AG09309 (cell line): ENCODE results near the gene ARHGAP23.
A peak's percentile ranks its signal among the peaks of the same experiment; 100 is the strongest.
"Not testable (repeated sequence)": the region's sequence is repeated elsewhere in the genome, so short reads cannot be mapped to it uniquely, and the experiment has no call there.

ENCODE experiments used
- DNase-seq: peaks from one replicate; pipeline ENCODE4 v3.0.0-alpha.2; 2010; ENCODE audit warnings: low read depth
- H3K4me3 ChIP-seq: 2 replicates; pipeline ENCODE4 v1.5.1; 2011; ENCODE audit warnings: mild to moderate bottlenecking, low read depth, low read length, moderate library complexity; ENCODE audit not compliant: control insufficient read depth
- TF ChIP-seq, protein P1 (sequence below): IDR thresholded peaks from 2 replicates; pipeline ENCODE4 v1.5.1; 2011; ENCODE audit warnings: mild to moderate bottlenecking, low read depth, low read length, inconsistent platforms; ENCODE audit not compliant: insufficient read depth, control insufficient read depth; ENCODE audit errors: missing control alignments

The ARHGAP23 gene

DNA sequence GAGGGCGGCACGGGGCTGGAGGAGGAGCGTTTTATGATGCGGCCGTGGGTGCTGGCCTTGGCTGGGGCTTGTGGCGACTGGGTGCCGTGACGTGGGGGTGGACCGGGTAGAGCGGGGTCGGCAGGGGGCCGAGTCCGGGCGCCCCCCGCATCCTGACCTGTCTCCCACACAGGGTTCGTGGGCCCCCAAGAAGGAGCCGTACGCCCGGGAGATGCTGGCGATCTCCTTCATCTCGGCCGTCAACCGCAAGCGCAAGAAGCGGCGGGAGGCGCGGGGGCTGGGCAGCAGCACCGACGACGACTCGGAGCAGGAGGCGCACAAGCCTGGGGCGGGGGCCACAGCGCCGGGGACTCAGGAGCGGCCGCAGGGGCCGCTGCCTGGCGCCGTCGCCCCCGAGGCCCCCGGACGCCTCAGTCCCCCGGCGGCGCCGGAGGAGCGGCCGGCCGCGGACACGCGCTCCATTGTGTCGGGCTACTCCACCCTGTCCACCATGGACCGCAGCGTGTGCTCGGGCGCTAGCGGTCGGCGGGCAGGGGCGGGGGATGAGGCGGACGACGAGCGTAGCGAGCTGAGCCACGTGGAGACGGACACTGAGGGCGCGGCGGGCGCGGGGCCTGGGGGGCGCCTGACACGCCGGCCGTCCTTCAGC, 81.6 kb downstream of the ARHGAP23 start:
- H3K4me3 ChIP-seq, result no peak overlapping the region
- DNase-seq, result no peak
- TF ChIP-seq, protein P1, sequence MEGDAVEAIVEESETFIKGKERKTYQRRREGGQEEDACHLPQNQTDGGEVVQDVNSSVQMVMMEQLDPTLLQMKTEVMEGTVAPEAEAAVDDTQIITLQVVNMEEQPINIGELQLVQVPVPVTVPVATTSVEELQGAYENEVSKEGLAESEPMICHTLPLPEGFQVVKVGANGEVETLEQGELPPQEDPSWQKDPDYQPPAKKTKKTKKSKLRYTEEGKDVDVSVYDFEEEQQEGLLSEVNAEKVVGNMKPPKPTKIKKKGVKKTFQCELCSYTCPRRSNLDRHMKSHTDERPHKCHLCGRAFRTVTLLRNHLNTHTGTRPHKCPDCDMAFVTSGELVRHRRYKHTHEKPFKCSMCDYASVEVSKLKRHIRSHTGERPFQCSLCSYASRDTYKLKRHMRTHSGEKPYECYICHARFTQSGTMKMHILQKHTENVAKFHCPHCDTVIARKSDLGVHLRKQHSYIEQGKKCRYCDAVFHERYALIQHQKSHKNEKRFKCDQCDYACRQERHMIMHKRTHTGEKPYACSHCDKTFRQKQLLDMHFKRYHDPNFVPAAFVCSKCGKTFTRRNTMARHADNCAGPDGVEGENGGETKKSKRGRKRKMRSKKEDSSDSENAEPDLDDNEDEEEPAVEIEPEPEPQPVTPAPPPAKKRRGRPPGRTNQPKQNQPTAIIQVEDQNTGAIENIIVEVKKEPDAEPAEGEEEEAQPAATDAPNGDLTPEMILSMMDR, result no peak

DNA sequence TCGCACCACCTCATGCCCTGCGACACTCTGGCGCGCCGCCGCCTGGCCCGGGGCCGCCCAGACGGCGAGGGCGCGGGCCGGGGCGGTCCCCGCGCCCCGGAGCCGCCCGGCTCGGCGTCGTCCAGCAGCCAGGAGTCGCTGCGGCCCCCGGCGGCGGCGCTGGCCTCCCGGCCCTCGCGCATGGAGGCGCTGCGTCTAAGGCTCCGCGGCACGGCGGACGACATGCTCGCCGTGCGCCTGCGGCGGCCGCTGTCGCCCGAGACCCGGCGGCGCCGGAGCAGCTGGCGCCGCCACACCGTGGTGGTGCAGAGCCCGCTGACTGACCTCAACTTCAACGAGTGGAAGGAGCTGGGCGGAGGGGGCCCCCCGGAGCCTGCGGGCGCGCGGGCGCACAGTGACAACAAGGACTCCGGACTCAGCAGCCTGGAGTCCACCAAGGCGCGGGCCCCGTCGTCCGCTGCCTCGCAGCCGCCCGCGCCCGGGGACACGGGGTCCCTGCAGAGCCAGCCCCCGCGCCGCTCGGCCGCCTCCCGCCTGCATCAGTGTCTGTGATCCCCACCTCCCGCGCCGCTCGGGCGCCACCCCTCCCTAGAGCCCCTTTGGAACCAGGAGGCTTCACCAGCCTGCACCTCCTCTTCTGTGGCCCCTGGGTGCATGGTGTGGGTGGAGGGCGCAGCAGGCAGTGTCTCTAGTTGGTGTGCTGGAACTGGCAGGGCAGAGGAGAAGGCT, 82.3 kb downstream of the ARHGAP23 start:
- TF ChIP-seq, protein P1, result no peak
- no peak overlapping the region for H3K4me3 ChIP-seq
- DNase-seq, result no peak

DNA sequence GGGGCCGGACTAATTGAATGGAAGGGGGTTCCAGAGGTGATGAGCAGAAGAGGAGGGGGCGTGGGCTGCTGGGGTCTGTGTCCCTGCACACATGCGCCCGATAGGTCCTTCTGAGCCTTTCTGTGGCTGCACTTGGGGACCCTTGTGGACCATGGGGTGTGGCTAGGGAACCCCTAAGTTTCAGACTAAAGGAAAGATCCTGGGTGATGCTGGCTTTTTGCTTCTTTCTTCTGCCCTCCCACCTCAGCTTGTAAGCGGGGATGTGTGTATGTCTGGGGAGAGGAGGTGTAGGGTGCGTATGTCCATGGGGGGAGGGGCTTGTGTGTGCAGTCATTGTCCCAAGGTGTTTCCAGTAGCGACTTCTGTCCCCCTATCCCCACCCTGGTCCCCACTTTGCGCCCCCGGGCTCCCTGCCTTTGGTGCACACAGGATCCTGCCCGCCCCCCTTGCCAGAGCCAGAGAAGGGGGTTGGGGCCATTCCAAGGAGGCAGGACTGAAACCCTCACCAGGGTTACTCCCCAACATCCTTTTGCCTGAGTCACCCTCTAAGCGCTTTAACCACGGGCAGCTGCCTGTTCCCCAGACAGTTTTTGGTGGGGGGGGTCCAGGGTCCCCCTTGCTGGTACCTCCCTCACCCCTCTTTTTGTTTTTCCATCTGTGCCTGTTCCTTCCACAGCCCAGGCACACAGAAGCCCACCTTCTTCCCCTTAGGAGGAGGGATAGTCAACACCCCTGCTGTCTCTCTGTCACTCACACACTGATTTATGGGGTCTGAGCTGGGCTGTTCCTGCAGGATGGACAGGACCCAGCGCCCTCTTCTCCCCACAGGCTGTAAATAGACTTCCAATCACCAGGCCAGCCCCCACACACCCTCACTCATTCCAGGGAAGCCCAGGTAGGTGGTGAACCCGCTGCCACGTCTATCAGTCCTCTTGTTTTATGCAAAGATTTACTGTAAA, 83.2 kb downstream of the ARHGAP23 start:
- DNase-seq, result peak; percentile 23
- TF ChIP-seq, protein P1, result no peak
- H3K4me3 ChIP-seq, result no peak overlapping the region

DNA sequence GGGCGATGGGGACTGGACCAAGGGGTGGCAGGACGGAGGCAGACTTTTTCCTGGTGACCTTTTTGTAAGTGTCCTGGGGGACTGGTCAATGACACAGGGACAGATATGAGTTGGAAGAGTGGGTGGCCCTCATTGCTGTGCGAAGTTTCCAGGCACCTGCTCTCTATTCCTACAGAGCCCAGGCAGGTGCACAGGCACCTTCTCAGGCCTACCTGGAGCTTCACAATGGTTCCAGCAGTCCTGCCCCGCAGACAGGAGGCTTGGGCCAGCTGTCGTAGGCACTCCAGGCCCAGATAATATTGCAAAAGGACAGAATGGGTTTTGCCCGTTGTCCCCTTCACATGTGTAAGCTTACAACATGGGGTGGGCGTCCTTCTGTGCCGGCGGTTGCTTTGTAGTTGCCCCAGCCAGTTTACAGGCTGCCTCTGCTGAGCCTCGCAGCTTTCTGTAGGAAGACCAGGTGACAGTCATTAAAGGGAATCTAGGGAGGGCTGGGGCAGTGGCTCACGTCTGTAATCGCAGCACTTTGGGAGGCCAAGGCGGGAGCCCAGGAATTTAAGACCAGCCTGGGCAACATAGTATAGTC, 84.3 kb downstream of the ARHGAP23 start:
- no peak overlapping the region for H3K4me3 ChIP-seq
- TF ChIP-seq, protein P1, result no peak
- no peak for DNase-seq

DNA sequence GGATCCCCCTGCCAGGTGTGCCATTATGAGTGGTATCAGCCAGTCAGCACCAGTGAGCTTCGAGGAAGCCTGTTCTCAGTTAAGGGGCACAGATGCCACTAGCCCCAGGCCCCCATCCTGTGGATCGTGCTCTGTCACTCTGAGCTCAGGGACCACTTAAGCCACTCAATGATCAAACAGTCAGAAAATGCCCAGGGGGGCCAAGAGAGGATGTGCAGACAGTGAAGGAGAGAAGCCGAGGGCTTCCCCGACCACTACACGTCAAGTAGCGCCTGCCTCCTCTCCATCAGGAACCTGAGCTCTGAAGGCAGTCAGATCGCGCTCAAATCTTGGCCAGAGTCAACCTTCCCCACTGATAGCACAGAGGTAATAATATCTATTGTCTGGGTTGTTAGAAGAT, 98.3 kb downstream of the ARHGAP23 start:
- not testable (repeated sequence) for H3K4me3 ChIP-seq, DNase-seq

DNA sequence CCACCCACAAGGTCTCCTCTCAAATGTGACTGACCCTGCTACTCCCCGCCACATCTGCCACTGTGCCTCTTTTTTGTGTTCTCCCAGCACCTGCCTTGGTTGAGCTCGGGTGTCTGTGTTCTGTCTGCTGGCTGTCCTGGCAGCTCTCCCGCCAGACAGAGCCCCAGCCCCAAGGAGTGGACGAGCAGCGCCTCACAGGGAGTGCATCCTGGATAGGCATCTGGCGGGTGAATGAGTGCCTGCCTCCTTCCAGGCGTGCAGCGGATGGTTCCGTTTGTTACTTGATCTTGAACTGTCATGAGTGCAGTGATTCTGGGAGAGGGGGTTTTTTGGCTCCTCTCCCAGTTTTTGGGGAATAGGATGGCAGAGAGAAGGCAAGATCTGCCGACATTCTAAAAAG, 99.9 kb downstream of the ARHGAP23 start:
- H3K4me3 ChIP-seq, DNase-seq: not testable (repeated sequence)

DNA sequence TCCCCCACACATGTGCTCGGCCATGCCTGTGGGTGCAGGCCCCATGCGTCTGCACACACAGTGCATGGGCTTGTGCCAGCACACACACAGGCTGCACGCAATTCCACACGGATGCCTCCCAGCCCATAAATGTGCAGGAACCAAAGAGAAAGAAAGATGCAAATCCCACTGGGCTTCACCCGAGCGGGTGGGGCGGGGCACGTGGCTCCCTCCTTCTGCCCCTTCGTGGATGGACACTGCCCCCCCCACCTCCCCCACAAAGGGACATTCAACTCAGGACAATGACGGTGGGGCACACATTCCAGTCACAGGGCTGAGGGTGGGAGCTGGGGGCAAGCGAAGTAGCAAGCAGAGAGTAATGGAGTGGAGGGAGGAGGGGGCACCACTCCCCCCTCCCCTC, 102.6 kb downstream of the ARHGAP23 start:
- not testable (repeated sequence) for H3K4me3 ChIP-seq, DNase-seq

DNA sequence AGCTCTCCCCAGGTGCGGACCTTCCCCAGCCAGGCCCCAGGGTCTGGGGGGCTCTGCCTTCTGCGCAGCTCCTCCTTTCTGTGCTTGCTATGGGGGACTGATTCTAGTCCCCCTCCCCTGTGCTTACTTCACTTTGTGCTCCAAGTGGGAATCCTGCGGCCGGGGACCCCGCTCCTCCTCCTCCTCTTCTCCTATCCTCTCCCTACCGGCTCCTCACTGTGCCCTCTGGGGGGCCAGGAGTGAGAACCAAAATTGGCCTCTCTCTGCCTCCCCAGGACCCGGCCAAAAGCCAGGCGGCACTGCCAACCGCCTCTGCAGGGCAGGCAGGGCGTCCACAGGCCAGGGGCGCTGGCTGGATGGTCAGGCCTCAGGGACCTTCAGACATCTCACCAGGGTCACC, 103.5 kb downstream of the ARHGAP23 start:
- H3K4me3 ChIP-seq, DNase-seq: not testable (repeated sequence)
